Stimulated activated CD4-positive, alpha-beta T cell treated with anti-CD3 and anti-CD28 coated beads, Interleukin-12 subunit alpha, Interleukin-12 subunit beta, amount 100 ng/mL, for 48 hours (primary cell): Measurements from ENCODE around the gene FADS3.

ENCODE experiments used
- DNase-seq, 3 donors: peaks; one replicate each; pipeline ENCODE4 v3.0.0-alpha.2; 2020; ENCODE audit warnings: low read depth in 2 of 3, low spot score in 1 of 3

FADS3 gene

GRCh38 chr11:61891331-61892084 lies at the start of gene FADS3:
FADS3 (minus strand) TSS chr11:61891545; CDS start chr11:61891381, 164 bp downstream.
- DNase-seq: peak in 1 of 3 donors; percentile 50

GRCh38 chr11:61940466-61940865 lies 49.1 kb upstream of the FADS3 start:
- no peak for DNase-seq

- no peak for DNase-seq
These were observed 44.5 kb upstream of the FADS3 start for GRCh38 chr11:61935861-61936260.

- no peak for DNase-seq
These were observed 39.6 kb upstream of the FADS3 start for GRCh38 chr11:61930933-61931332.

GRCh38 chr11:61928606-61929005 lies 37.3 kb upstream of the FADS3 start:
- no peak for DNase-seq

GRCh38 chr11:61927501-61927900 lies 36.2 kb upstream of the FADS3 start:
- no peak for DNase-seq

- no peak for DNase-seq
These were observed 34.9 kb upstream of the FADS3 start for GRCh38 chr11:61926235-61926634.

GRCh38 chr11:61925736-61926135 lies 34.4 kb upstream of the FADS3 start:
- DNase-seq: no peak

GRCh38 chr11:61924064-61924455 lies 32.7 kb upstream of the FADS3 start:
- DNase-seq: no peak

- DNase-seq: no peak
These were observed 32.1 kb upstream of the FADS3 start for GRCh38 chr11:61923166-61924063.

- DNase-seq: no peak
These were observed 31.2 kb upstream of the FADS3 start for GRCh38 chr11:61922539-61922938.

GRCh38 chr11:61921446-61921845 lies 30.1 kb upstream of the FADS3 start:
- DNase-seq: no peak

GRCh38 chr11:61919705-61920631 lies 28.6 kb upstream of the FADS3 start:
- DNase-seq: no peak

- no peak for DNase-seq
These were observed 27.8 kb upstream of the FADS3 start for GRCh38 chr11:61918938-61919704.

GRCh38 chr11:61918251-61918937 lies 27.0 kb upstream of the FADS3 start:
- no peak for DNase-seq

- no peak for DNase-seq
These were observed 26.2 kb upstream of the FADS3 start, which contains the start of gene RAB3IL1 for GRCh38 chr11:61917334-61918109. RAB3IL1 (minus strand) TSS chr11:61917566; CDS start chr11:61917367, 199 bp downstream.

GRCh38 chr11:61916737-61917333 lies 25.5 kb upstream of the FADS3 start:
- DNase-seq: no peak

- DNase-seq: no peak
These were observed 23.3 kb upstream of the FADS3 start for GRCh38 chr11:61914471-61915171.
